H9 (cell line): ENCODE results near the gene ITPR2. TPM values are rescaled to one million over a fixed set of nuclear protein-coding genes. Genes with fewer than 3 reads are reported as not detected.

Experiments
- DNase-seq: peaks from one replicate; pipeline ENCODE4 v3.0.0-alpha.2; 2017
- H2AFZ ChIP-seq: one replicate; pipeline ENCODE4 v1.6.1; 2013; ENCODE audit warnings: mild to moderate bottlenecking, low read length, control low read depth, moderate library complexity
- H2AK5ac ChIP-seq: 2 replicates; pipeline ENCODE4 v1.6.1; 2013; ENCODE audit warnings: low read length, control low read depth, mixed read lengths; ENCODE audit not compliant: insufficient read length
- H2BK120ac ChIP-seq: one replicate; pipeline ENCODE4 v1.6.1; 2013; ENCODE audit warnings: low read depth, mild to moderate bottlenecking, low read length, control low read depth, inconsistent platforms; ENCODE audit not compliant: poor library complexity, severe bottlenecking
- H2BK12ac ChIP-seq: 2 replicates; pipeline ENCODE4 v1.6.1; 2013; ENCODE audit warnings: low read length, control low read depth, mixed read lengths, low read depth; ENCODE audit not compliant: insufficient read length
- H2BK15ac ChIP-seq: 2 replicates; pipeline ENCODE4 v1.6.1; 2013; ENCODE audit warnings: low read depth, low read length, control low read depth
- H2BK20ac ChIP-seq: one replicate; pipeline ENCODE4 v1.6.1; 2013; ENCODE audit warnings: low read depth, mild to moderate bottlenecking, low read length, control low read depth, inconsistent platforms; ENCODE audit not compliant: poor library complexity, severe bottlenecking
- H2BK5ac ChIP-seq: 2 replicates; pipeline ENCODE4 v1.6.1; 2013; ENCODE audit warnings: low read length, control low read depth, mixed read lengths; ENCODE audit not compliant: insufficient read length
- H3K14ac ChIP-seq: 2 replicates; pipeline ENCODE4 v1.6.1; 2013; ENCODE audit warnings: low read length, control low read depth; ENCODE audit not compliant: insufficient read depth
- H3K18ac ChIP-seq: 2 replicates; pipeline ENCODE4 v1.6.1; 2013; ENCODE audit warnings: low read depth, mild to moderate bottlenecking, mixed read lengths, low read length, control low read depth; ENCODE audit not compliant: insufficient read length
- H3K23ac ChIP-seq: 2 replicates; pipeline ENCODE4 v1.6.1; 2013; ENCODE audit warnings: low read length, control low read depth, mixed read lengths, low read depth; ENCODE audit not compliant: insufficient read length
- H3K23me2 ChIP-seq: 2 replicates; pipeline ENCODE4 v1.6.1; 2013; ENCODE audit warnings: low read depth, mild to moderate bottlenecking, mixed read lengths, low read length, control low read depth; ENCODE audit not compliant: insufficient read length, poor library complexity, severe bottlenecking
- H3K27ac ChIP-seq: 2 replicates; pipeline ENCODE4 v1.5.1; 2013; ENCODE audit warnings: low read length, control low read depth, mixed read lengths, low read depth; ENCODE audit not compliant: insufficient read length
- H3K27me3 ChIP-seq: 2 replicates; pipeline ENCODE4 v1.6.1; 2013; ENCODE audit warnings: low read length, control low read depth, inconsistent platforms; ENCODE audit not compliant: insufficient read depth
- H3K4ac ChIP-seq: 2 replicates; pipeline ENCODE4 v1.6.1; 2013; ENCODE audit warnings: low read depth, mild to moderate bottlenecking, control low read depth, inconsistent platforms, low read length, moderate library complexity
- H3K4me1 ChIP-seq: 2 replicates; pipeline ENCODE4 v1.6.1; 2013; ENCODE audit warnings: low read length, control low read depth, inconsistent platforms; ENCODE audit not compliant: insufficient read depth
- H3K4me2 ChIP-seq: 2 replicates; pipeline ENCODE4 v1.6.1; 2013; ENCODE audit warnings: low read length, control low read depth, mixed read lengths; ENCODE audit not compliant: insufficient read length, insufficient read depth
- H3K56ac ChIP-seq: 2 replicates; pipeline ENCODE4 v1.6.1; 2013; ENCODE audit warnings: low read depth, mild to moderate bottlenecking, mixed read lengths, low read length, control low read depth; ENCODE audit not compliant: insufficient read length
- H3K79me1 ChIP-seq: 2 replicates; pipeline ENCODE4 v1.6.1; 2013; ENCODE audit warnings: low read depth, mild to moderate bottlenecking, moderate library complexity, low read length, control low read depth, inconsistent platforms; ENCODE audit not compliant: insufficient read depth, poor library complexity, severe bottlenecking
- H3K79me2 ChIP-seq: 2 replicates; pipeline ENCODE4 v1.6.1; 2013; ENCODE audit warnings: low read length, control low read depth, inconsistent platforms; ENCODE audit not compliant: insufficient read depth
- H3K9ac ChIP-seq: 2 replicates; pipeline ENCODE4 v1.6.1; 2013; ENCODE audit warnings: low read length, control low read depth, mixed read lengths; ENCODE audit not compliant: insufficient read length; ENCODE audit errors: extremely low read depth
- H3K9me3 ChIP-seq: one replicate; pipeline ENCODE4 v1.6.1; 2013; ENCODE audit warnings: low read depth, low read length, inconsistent platforms; ENCODE audit not compliant: control insufficient read depth
- H3T11ph ChIP-seq: one replicate; pipeline ENCODE4 v1.6.1; 2013; ENCODE audit warnings: mild to moderate bottlenecking, low read length, control low read depth, inconsistent platforms
- H4K20me1 ChIP-seq: one replicate; pipeline ENCODE4 v1.6.1; 2013; ENCODE audit not compliant: control insufficient read depth, insufficient read length, insufficient read depth
- H4K5ac ChIP-seq: 2 replicates; pipeline ENCODE4 v1.6.1; 2013; ENCODE audit warnings: low read depth, mild to moderate bottlenecking, mixed read lengths, low read length, control low read depth; ENCODE audit not compliant: insufficient read length
- H4K8ac ChIP-seq: replicated peaks from 2 replicates; pipeline ENCODE4 v1.6.1; 2013; ENCODE audit warnings: low read length, control low read depth, mixed read lengths, low read depth; ENCODE audit not compliant: insufficient read length
- H4K91ac ChIP-seq: 2 replicates; pipeline ENCODE4 v1.6.1; 2013; ENCODE audit warnings: low read depth, mild to moderate bottlenecking, moderate library complexity, mixed read lengths, low read length, control low read depth; ENCODE audit not compliant: insufficient read length
- H3K27ac Mint-ChIP-seq, 3 experiments: 2 replicates in 2 of 3; 3 replicates in 1 of 3; pipeline ENCODE4 v1.8.0; 2020 to 2021; ENCODE audit warnings: mixed read lengths in 3 of 3, mild to moderate bottlenecking in 1 of 3, moderate library complexity in 1 of 3
- H3K27me3 Mint-ChIP-seq: 2 replicates; pipeline ENCODE4 v1.8.0; 2021; ENCODE audit warnings: low read depth, mild to moderate bottlenecking, moderate library complexity, mixed read lengths
- H3K36me3 Mint-ChIP-seq, 3 experiments: 2 replicates in 2 of 3; 3 replicates in 1 of 3; pipeline ENCODE4 v1.8.0; 2020 to 2021; ENCODE audit warnings: low read depth in 3 of 3, mixed read lengths in 3 of 3; ENCODE audit not compliant: insufficient read depth in 1 of 3
- H3K4me1 Mint-ChIP-seq, 2 experiments: 2 replicates each; pipeline ENCODE4 v1.8.0; 2020; ENCODE audit warnings: mixed read lengths in 2 of 2
- H3K4me3 Mint-ChIP-seq, 2 experiments: 2 replicates in 1 of 2; 3 replicates in 1 of 2; pipeline ENCODE4 v1.8.0; 2020 to 2021; ENCODE audit warnings: mild to moderate bottlenecking in 2 of 2, mixed read lengths in 2 of 2, moderate library complexity in 1 of 2
- H3K9me3 Mint-ChIP-seq, 2 experiments: 2 replicates in 1 of 2; 3 replicates in 1 of 2; pipeline ENCODE4 v1.8.0; 2020; ENCODE audit warnings: mild to moderate bottlenecking in 2 of 2, mixed read lengths in 2 of 2, moderate library complexity in 1 of 2
- CTCF ChIP-seq: fragments of 200-600 bp; sonication (generic); conservative IDR thresholded peaks from 3 replicates; pipeline ENCODE4 v1.8.0; 2021; ENCODE audit warnings: antibody characterized with exemption, mild to moderate bottlenecking
- WGBS: extraction: QIAGEN DNeasy Blood & Tissue Kit; methylation state at CpG from one replicate; pipeline ENCODE4 v1.1.7; 2013; ENCODE audit warnings: missing lambda C conversion rate, low lambda C conversion rate, mixed read lengths; ENCODE audit not compliant: insufficient read length; ENCODE audit errors: extremely low coverage; 5-methylcytosine and 5-hydroxymethylcytosine counted together
- total RNA-seq: library from RNA; stranded (reverse); gene quantifications from 2 replicates; pipeline ENCODE4 v1.2.1, GENCODE V29; 2021

ITPR2 gene
- total RNA-seq, 1 experiment from 2014 or later, result 14.8 TPM

GRCh38 chr12:26546535-26547314, 286.3 kb downstream of the ITPR2 start:
- no peaks in the 10 kb centered on the region for H3K79me1 ChIP-seq
- no peak overlapping the region for H3K56ac ChIP-seq
- H3K27ac ChIP-seq, result no peak overlapping the region
- no peak for DNase-seq
- Mint-ChIP-seq H3K9me3 (peaks cover 9 to 11% of the 10 kb centered on the region in 2 experiments), H3K36me3 (peaks cover 16 to 19% (median 17%) of the 10 kb centered on the region in 3 experiments), H3K4me3 (no peak overlapping the region), H3K4me1 (no peaks in the 10 kb centered on the region), H3K27ac (no peak overlapping the region), H3K27me3 (no peaks in the 10 kb centered on the region)
- H3K4me2 ChIP-seq, result no peak overlapping the region
- no peak overlapping the region for H2AFZ ChIP-seq
- no peak overlapping the region for H3K14ac ChIP-seq
- H3K4ac ChIP-seq, result no peak overlapping the region
- H3K4me1 ChIP-seq, result no peaks in the 10 kb centered on the region
- H3K9ac ChIP-seq, result no peak overlapping the region
- no peak overlapping the region for H2BK15ac ChIP-seq
- no peaks in the 10 kb centered on the region for H4K20me1 ChIP-seq
- no peak overlapping the region for H4K8ac ChIP-seq
- H3K27me3 ChIP-seq, result no peaks in the 10 kb centered on the region
- H2BK20ac ChIP-seq, result no peak overlapping the region
- H2BK12ac ChIP-seq, result no peak overlapping the region
- no peak overlapping the region for H3T11ph ChIP-seq
- no peak overlapping the region for H2BK120ac ChIP-seq
- no peak overlapping the region for H4K91ac ChIP-seq
- H3K23me2 ChIP-seq, result no peaks in the 10 kb centered on the region
- no peak overlapping the region for H2AK5ac ChIP-seq
- H3K79me2 ChIP-seq, result no peaks in the 10 kb centered on the region
- H3K23ac ChIP-seq, result no peak overlapping the region
- TF ChIP-seq CTCF, result no peak
- no CpG with 5 or more reads among the region's 3 CpGs for WGBS
- no peak overlapping the region for H3K18ac ChIP-seq
- H2BK5ac ChIP-seq, result no peak overlapping the region
- H4K5ac ChIP-seq, result no peak overlapping the region
- no peaks in the 10 kb centered on the region for H3K9me3 ChIP-seq
